ENCODE results near the gene BCAS4.
A peak's percentile ranks its signal among the peaks of the same experiment; 100 is the strongest.
"Not testable (repeated sequence)": the region's sequence is repeated elsewhere in the genome, so short reads cannot be mapped to it uniquely, and the experiment has no call there.

The BCAS4 gene

GRCh38 chr20:50799176-50799889 is 4.5 kb downstream of the BCAS4 start:
- no peak for DNase-seq (ENCODE audit: low spot score)

GRCh38 chr20:50799890-50800550 is 5.2 kb downstream of the BCAS4 start:
- no peak for DNase-seq (ENCODE audit: low spot score)

- DNase-seq (ENCODE audit: low spot score), result not testable (repeated sequence)
These were observed 6.3 kb downstream of the BCAS4 start for GRCh38 chr20:50800986-50801746.

GRCh38 chr20:50801747-50802125 is 6.9 kb downstream of the BCAS4 start:
- DNase-seq (ENCODE audit: low spot score), result no peak

- DNase-seq (ENCODE audit: low spot score), result no peak
These were observed 7.4 kb downstream of the BCAS4 start for GRCh38 chr20:50802289-50802688.

- DNase-seq (ENCODE audit: low spot score), result peak; percentile 43
These were observed 9.8 kb downstream of the BCAS4 start for GRCh38 chr20:50804437-50805348.

GRCh38 chr20:50805349-50805684 is 10.5 kb downstream of the BCAS4 start:
- no peak for DNase-seq (ENCODE audit: low spot score)

GRCh38 chr20:50806126-50806768 is 11.4 kb downstream of the BCAS4 start:
- DNase-seq (ENCODE audit: low spot score), result no peak

GRCh38 chr20:50810063-50810462 is 15.2 kb downstream of the BCAS4 start:
- DNase-seq (ENCODE audit: low spot score), result no peak

GRCh38 chr20:50810842-50811241 is 16.0 kb downstream of the BCAS4 start:
- DNase-seq (ENCODE audit: low spot score), result no peak

- DNase-seq (ENCODE audit: low spot score), result no peak
These were observed 18.3 kb downstream of the BCAS4 start for GRCh38 chr20:50813101-50813643.

GRCh38 chr20:50813801-50814200 is 18.9 kb downstream of the BCAS4 start:
- no peak for DNase-seq (ENCODE audit: low spot score)

GRCh38 chr20:50814438-50815161 is 19.7 kb downstream of the BCAS4 start:
- DNase-seq (ENCODE audit: low spot score), result no peak

- DNase-seq (ENCODE audit: low spot score), result no peak
These were observed 20.5 kb downstream of the BCAS4 start for GRCh38 chr20:50815162-50815989.

- DNase-seq (ENCODE audit: low spot score), result no peak
These were observed 22.9 kb downstream of the BCAS4 start for GRCh38 chr20:50817776-50818172.

- DNase-seq (ENCODE audit: low spot score), result no peak
These were observed 24.5 kb downstream of the BCAS4 start for GRCh38 chr20:50819349-50819748.

GRCh38 chr20:50820515-50821256 is 25.8 kb downstream of the BCAS4 start:
- DNase-seq (ENCODE audit: low spot score), result no peak

- DNase-seq (ENCODE audit: low spot score), result no peak
These were observed 26.5 kb downstream of the BCAS4 start for GRCh38 chr20:50821257-50821921.
